Left renal pelvis (tissue), 4 donors: ENCODE results near the gene SNX14. TPM values are rescaled to one million over a fixed set of nuclear protein-coding genes. Genes with fewer than 3 reads are reported as not detected.
"Not testable (repeated sequence)": the region's sequence is repeated elsewhere in the genome, so short reads cannot be mapped to it uniquely, and the experiment has no call there.

ENCODE experiments used
- DNase-seq, 4 donors: peaks; one replicate each; pipeline ENCODE4 v3.0.0-alpha.2; 2013; ENCODE audit warnings: low read depth in 4 of 4, low spot score in 3 of 4
- polyA plus RNA-seq, 4 donors: library from polyadenylated mRNA; unstranded; fragments of 120-200 nt; gene quantifications; one replicate each; pipeline ENCODE4 v1.2.1, GENCODE V29; 2013; ENCODE audit not compliant: insufficient read length in 4 of 4

SNX14 gene
- polyA plus RNA-seq, 4 donors: 67.7 to 140 (median 132) TPM

- no peak for DNase-seq
Observed at GRCh38 chr6:85537055-85537494, 56.6 kb downstream of the SNX14 start.

DNA sequence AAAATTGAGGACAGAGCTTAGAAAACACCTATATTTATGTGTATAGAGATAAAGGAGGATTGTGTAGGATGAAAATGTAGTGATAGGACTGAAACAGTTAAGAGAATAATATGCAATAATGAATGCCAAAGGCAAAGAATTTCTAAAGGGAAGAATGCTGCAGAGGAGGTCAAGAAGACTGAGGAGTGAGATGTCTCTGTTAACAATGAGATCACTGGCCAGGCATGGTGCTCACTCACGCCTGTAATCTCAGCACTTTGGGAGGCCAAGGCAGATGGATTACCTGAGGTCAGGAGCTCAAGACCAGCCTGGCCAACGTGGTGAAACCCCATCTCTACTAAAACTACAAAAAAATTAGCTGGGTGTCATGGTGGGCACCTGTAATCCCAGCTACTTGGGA lies 69.4 kb downstream of the SNX14 start:
- not testable (repeated sequence) for DNase-seq

DNA sequence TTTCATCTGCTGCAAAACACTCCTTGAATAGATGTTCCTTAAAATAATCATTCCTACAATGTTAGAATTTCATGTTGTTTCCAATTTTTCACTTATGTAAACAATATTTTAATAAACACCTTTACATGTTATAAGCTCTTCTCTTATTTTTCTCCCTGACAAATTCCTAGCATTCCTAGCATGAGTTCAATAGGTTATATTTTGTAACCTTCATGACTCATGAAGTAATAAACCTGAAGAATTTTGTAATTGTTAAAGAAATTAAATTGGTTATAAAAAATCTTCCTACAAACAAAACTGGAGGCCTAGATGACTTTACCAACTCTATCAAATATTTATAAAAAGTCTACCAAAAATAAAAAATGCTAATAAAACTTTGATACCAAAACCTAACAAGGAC lies 77.5 kb downstream of the SNX14 start:
- DNase-seq: no peak

- no peak for DNase-seq
Observed at GRCh38 chr6:85506441-85507093, 87.1 kb downstream of the SNX14 start.

DNA sequence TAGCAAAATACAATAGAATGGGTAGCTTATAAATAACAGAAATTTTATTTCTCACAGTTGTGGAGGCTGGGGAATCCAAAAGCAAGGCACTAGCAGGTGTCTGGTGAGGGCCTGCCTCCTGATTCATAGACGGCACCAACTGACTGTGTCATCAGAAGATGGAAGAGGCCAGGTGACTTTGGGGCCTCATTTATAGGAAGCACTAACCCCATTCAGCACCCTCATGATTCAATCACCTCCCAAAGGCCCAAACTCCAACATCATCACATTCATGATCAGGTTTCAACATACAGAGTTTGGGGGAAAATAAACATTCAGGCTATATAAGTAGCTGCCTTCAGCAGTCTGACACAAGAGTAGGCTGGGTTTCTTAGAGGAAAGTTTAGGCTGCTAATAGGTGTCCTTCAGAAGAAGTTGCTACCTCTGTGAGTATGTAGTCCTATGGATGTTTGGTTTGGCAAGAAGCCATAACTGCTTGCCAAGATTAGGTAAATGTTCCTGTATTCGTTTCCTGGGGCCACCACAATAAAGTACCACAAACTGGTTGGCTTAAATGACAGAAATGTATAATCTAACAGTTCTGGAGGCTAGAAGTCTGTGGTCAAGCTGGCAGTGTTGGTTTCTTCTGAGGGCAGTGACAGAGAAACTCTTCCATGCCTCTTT lies 94.9 kb downstream of the SNX14 start:
- DNase-seq: no peak

DNA sequence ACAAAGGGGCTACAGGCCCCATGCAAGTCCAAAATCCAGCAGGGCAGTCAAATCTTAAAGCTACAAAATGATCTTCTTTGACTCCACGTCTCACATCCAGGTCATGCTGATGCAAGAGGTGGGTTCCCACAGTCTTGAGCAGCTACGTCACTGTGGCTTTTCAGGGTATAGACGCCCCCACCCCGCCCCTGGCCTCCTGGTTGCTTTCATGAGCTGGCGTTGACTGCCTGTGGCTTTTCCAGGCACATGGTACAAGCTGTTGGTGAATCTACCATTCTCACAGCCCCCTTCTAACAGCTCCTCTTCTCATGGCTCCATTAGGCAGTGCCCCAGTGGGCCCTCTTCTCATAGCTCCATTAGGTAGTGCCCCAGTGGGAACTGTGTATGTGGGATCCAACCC lies 96.8 kb downstream of the SNX14 start:
- no peak for DNase-seq

GRCh38 chr6:85496009-85496579 lies 97.6 kb downstream of the SNX14 start:
- no peak for DNase-seq

GRCh38 chr6:85494547-85495536 lies 98.8 kb downstream of the SNX14 start:
- no peak for DNase-seq

- no peak for DNase-seq
Observed at GRCh38 chr6:85493389-85493788, 100.3 kb downstream of the SNX14 start.

DNA sequence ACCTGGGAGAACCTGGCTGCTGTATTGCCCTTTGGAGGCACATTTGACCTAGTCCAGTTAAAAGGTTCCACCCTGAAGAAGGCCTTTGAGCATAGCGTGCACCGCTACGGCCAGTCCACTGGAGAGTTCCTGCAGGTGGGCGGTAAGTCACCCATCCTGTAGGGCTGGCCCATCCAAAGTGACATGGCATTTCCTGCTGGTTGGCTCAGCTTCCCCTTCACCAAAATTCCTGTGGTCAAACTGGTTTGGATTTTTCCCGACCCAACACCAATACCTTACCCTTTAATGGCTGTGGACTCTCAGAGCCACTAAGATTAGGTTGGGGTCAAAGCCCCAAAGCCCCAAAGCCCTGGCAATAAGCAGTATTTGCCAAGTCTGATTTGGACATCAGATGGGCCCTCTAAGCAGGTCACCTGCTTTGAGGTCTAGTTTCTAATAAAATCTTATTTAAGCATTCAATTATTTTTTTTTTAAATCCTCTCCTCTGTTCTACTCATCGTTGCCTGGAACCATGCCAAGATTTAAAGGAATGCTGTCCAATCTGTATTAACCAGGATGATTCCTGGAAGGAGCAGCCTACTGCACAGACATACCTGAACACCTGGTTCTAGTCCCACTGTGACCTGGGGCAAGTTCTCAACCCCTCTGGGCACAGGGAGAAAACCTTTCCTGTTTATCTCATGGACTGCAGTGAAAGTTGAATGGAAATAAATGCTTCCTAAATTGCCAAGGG lies 103.0 kb downstream of the SNX14 start:
- no peak for DNase-seq

- DNase-seq: no peak
Observed at GRCh38 chr6:85484948-85485347, 108.7 kb downstream of the SNX14 start.

GRCh38 chr6:85483846-85484245 lies 109.8 kb downstream of the SNX14 start:
- DNase-seq: no peak

- DNase-seq: peak in 3 of 4 donors; percentile 19 to 27 (median 26)
Observed at GRCh38 chr6:85482905-85483700, 110.6 kb downstream of the SNX14 start.

GRCh38 chr6:85482206-85482904 lies 111.3 kb downstream of the SNX14 start:
- DNase-seq: no peak

DNA sequence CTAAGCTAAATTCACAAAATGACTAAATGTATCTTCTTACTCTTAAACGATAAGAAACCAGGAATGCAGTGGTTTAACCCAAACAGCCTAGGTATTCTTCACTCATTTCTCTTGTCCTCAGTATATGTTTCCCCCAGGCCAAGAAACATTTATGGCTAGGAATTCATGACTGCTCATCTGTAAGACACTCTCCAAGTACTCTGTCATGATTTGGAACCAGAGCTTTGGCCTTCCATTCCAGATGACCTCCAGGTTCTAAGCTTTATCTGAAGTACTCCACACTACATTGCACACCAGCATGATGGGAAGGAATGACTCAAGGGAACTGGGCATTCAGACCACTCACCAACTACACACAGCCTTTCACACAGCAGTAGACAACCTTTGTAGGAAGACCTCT lies 114.5 kb downstream of the SNX14 start:
- no peak for DNase-seq

- DNase-seq: no peak
Observed at GRCh38 chr6:85476532-85476931, 117.1 kb downstream of the SNX14 start.

- no peak for DNase-seq
Observed at GRCh38 chr6:85473748-85474147, 119.9 kb downstream of the SNX14 start.

GRCh38 chr6:85472744-85473143 lies 120.9 kb downstream of the SNX14 start:
- no peak for DNase-seq

DNA sequence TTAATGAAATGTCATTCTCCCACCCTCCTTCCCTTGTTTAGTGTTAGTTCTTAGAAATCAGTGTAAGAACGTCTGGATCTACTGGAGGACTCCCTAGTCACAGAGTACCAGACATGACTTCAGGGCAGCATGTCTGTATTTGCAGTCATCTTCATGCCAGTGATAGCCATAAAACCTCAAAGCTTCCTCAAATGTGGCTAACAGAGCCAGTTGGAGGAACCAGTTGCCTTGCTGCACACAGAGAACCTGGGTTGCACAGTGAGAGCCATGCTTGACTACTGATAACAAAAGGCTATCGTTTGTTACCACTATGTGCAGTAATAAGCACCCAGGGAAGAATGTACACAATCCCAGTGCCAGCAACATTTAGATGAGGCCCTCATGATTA lies 123.6 kb downstream of the SNX14 start:
- DNase-seq: no peak
